DOHH2 (cell line): ENCODE results near the gene CBLC.

ENCODE experiments used
- H3F3A ChIP-seq: fragments of 200-600 bp; sonication (generic), shearing (Covaris generic); 2 replicates; pipeline ENCODE4 v1.6.0; 2016; ENCODE audit warnings: antibody characterized with exemption, mild to moderate bottlenecking; ENCODE audit not compliant: control insufficient read depth, insufficient read depth
- H3K27ac ChIP-seq: fragments of 200-600 bp; sonication (generic); 2 replicates; pipeline ENCODE4 v1.5.1; 2014; ENCODE audit warnings: low read depth, mild to moderate bottlenecking, low read length, moderate library complexity
- H3K27me3 ChIP-seq: fragments of 200-600 bp; sonication (generic); 2 replicates; pipeline ENCODE4 v1.6.1; 2014; ENCODE audit warnings: mild to moderate bottlenecking, low read length, mixed read lengths; ENCODE audit not compliant: control insufficient read depth
- H3K36me3 ChIP-seq: fragments of 200-600 bp; sonication (generic); 2 replicates; pipeline ENCODE4 v1.6.1; 2014; ENCODE audit warnings: mild to moderate bottlenecking, low read length, moderate library complexity, mixed read lengths; ENCODE audit not compliant: control insufficient read depth
- H3K4me1 ChIP-seq: fragments of 200-600 bp; sonication (generic); 2 replicates; pipeline ENCODE4 v1.6.1; 2014; ENCODE audit warnings: mild to moderate bottlenecking, low read length, mixed read lengths; ENCODE audit not compliant: control insufficient read depth
- H3K4me2 ChIP-seq: fragments of 200-600 bp; sonication (generic); 2 replicates; pipeline ENCODE4 v1.6.0; 2014; ENCODE audit warnings: mild to moderate bottlenecking, low read length, moderate library complexity
- H3K4me3 ChIP-seq: fragments of 200-600 bp; sonication (generic); 2 replicates; pipeline ENCODE4 v1.5.1; 2014; ENCODE audit warnings: mild to moderate bottlenecking, low read length, mixed read lengths
- H3K79me2 ChIP-seq: fragments of 200-600 bp; sonication (generic); 2 replicates; pipeline ENCODE4 v1.6.1; 2014; ENCODE audit warnings: mild to moderate bottlenecking, low read length, mixed read lengths; ENCODE audit not compliant: control insufficient read depth
- H3K9me2 ChIP-seq: fragments of 200-600 bp; sonication (generic); replicated peaks from 2 replicates; pipeline ENCODE4 v1.6.1; 2014; ENCODE audit warnings: mild to moderate bottlenecking, low read length, mixed read lengths; ENCODE audit not compliant: control insufficient read depth
- H3K9me3 ChIP-seq: fragments of 200-600 bp; sonication (generic); 2 replicates; pipeline ENCODE4 v1.6.1; 2014; ENCODE audit warnings: antibody characterized with exemption, low read length, mixed read lengths; ENCODE audit not compliant: control insufficient read depth, insufficient read depth
- H4K20me1 ChIP-seq: fragments of 200-600 bp; sonication (generic); 2 replicates; pipeline ENCODE4 v1.6.0; 2014; ENCODE audit warnings: low read depth, mild to moderate bottlenecking, antibody characterized with exemption, low read length, moderate library complexity; ENCODE audit not compliant: control insufficient read depth, insufficient read depth
- CTCF ChIP-seq: fragments of 200-600 bp; sonication (generic); IDR thresholded peaks from one replicate; pipeline ENCODE4 v1.5.1; 2014; ENCODE audit warnings: antibody characterized with exemption, mild to moderate bottlenecking, low read depth, low read length; ENCODE audit not compliant: poor library complexity, severe bottlenecking
- EZH2phosphoT487 ChIP-seq: fragments of 200-600 bp; sonication (generic); IDR thresholded peaks from 2 replicates; pipeline ENCODE4 v1.6.1; 2017; ENCODE audit warnings: borderline replicate concordance, mild to moderate bottlenecking, antibody characterized with exemption, low read length, moderate library complexity, mixed read lengths

Gene CBLC

GRCh38 chr19:44734357-44734756 lies 43.3 kb upstream of the CBLC start:
- Histone ChIP-seq H3K27ac (no peak overlapping the region), H4K20me1 (no peaks in the 10 kb centered on the region), H3K4me2 (no peak overlapping the region), H3F3A (no peaks in the 10 kb centered on the region), H3K27me3 (peaks cover 23% of the 10 kb centered on the region), H3K79me2 (no peaks in the 10 kb centered on the region), H3K36me3 (no peaks in the 10 kb centered on the region), H3K9me2 (no peaks in the 10 kb centered on the region), H3K9me3 (no peaks in the 10 kb centered on the region), H3K4me1 (peaks cover 3% of the 10 kb centered on the region; the same call in 1 of the 2 replicates), H3K4me3 (no peak overlapping the region)
- TF ChIP-seq EZH2phosphoT487 (no peak), CTCF (no peak)

GRCh38 chr19:44735011-44735410 lies 42.7 kb upstream of the CBLC start:
- Histone ChIP-seq H3F3A (no peaks in the 10 kb centered on the region), H3K27ac (no peak overlapping the region), H3K4me2 (no peak overlapping the region), H3K27me3 (peaks cover 23% of the 10 kb centered on the region), H3K36me3 (no peaks in the 10 kb centered on the region), H3K4me1 (no peaks in the 10 kb centered on the region), H3K4me3 (no peak overlapping the region), H4K20me1 (no peaks in the 10 kb centered on the region), H3K9me3 (no peaks in the 10 kb centered on the region), H3K9me2 (no peaks in the 10 kb centered on the region), H3K79me2 (no peaks in the 10 kb centered on the region)
- no peak for TF ChIP-seq CTCF
- no peak for TF ChIP-seq EZH2phosphoT487

GRCh38 chr19:44737238-44738071 lies 40.2 kb upstream of the CBLC start:
- Histone ChIP-seq H3K9me3 (no peaks in the 10 kb centered on the region), H3K4me3 (no peak overlapping the region), H3K27ac (no peak overlapping the region), H3K79me2 (no peaks in the 10 kb centered on the region), H3K9me2 (no peaks in the 10 kb centered on the region), H3F3A (no peaks in the 10 kb centered on the region), H4K20me1 (no peaks in the 10 kb centered on the region), H3K36me3 (no peaks in the 10 kb centered on the region), H3K4me1 (peaks cover 11% of the 10 kb centered on the region), H3K27me3 (peaks cover 21% of the 10 kb centered on the region), H3K4me2 (no peak overlapping the region)
- TF ChIP-seq CTCF: no peak
- TF ChIP-seq EZH2phosphoT487: no peak
